ENCODE data around the gene RIMKLB.
A peak's percentile ranks its signal among the peaks of the same experiment; 100 is the strongest.
"Not testable (repeated sequence)": the region's sequence is repeated elsewhere in the genome, so short reads cannot be mapped to it uniquely, and the experiment has no call there.

RIMKLB gene

GRCh38 chr12:8695116-8695515, 2.7 kb upstream of the RIMKLB start:
- no peak for DNase-seq

- DNase-seq: no peak
Measured at GRCh38 chr12:8696442-8697090, 1.2 kb upstream of the RIMKLB start.

- DNase-seq: no peak
Measured at GRCh38 chr12:8697120-8697475, 693 bp upstream of the RIMKLB start.

GRCh38 chr12:8698132-8698851, 501 bp downstream of the RIMKLB start:
- DNase-seq: peak; percentile 74

- no peak for DNase-seq
Measured at GRCh38 chr12:8698879-8699278, 1.1 kb downstream of the RIMKLB start.

GRCh38 chr12:8699714-8700113, 1.9 kb downstream of the RIMKLB start:
- DNase-seq: no peak

- no peak for DNase-seq
Measured at GRCh38 chr12:8701046-8701660, 3.4 kb downstream of the RIMKLB start.

- no peak for DNase-seq
Measured at GRCh38 chr12:8702159-8702558, 4.4 kb downstream of the RIMKLB start.

- no peak for DNase-seq
Measured at GRCh38 chr12:8709124-8709830, 11.5 kb downstream of the RIMKLB start.

- DNase-seq: no peak
Measured at GRCh38 chr12:8712572-8712971, 14.8 kb downstream of the RIMKLB start.

GRCh38 chr12:8722286-8722800, 24.6 kb downstream of the RIMKLB start:
- no peak for DNase-seq

GRCh38 chr12:8734873-8735381, 37.1 kb downstream of the RIMKLB start:
- DNase-seq: no peak

- no peak for DNase-seq
Measured at GRCh38 chr12:8742501-8742900, 44.7 kb downstream of the RIMKLB start.

- not testable (repeated sequence) for DNase-seq
Measured at GRCh38 chr12:8743121-8743520, 45.3 kb downstream of the RIMKLB start.

- DNase-seq: not testable (repeated sequence)
Measured at GRCh38 chr12:8745631-8746030, 47.8 kb downstream of the RIMKLB start.

- DNase-seq: no peak
Measured at GRCh38 chr12:8746046-8746445, 48.3 kb downstream of the RIMKLB start.

- not testable (repeated sequence) for DNase-seq
Measured at GRCh38 chr12:8760076-8760475, 62.3 kb downstream of the RIMKLB start.

- not testable (repeated sequence) for DNase-seq
Measured at GRCh38 chr12:8762701-8763100, 64.9 kb downstream of the RIMKLB start.

GRCh38 chr12:8766121-8766520, 68.3 kb downstream of the RIMKLB start:
- DNase-seq: not testable (repeated sequence)

GRCh38 chr12:8770499-8770898, 72.7 kb downstream of the RIMKLB start:
- DNase-seq: no peak

GRCh38 chr12:8771072-8771471, 73.3 kb downstream of the RIMKLB start:
- no peak for DNase-seq

GRCh38 chr12:8773461-8773860, 75.7 kb downstream of the RIMKLB start:
- peak; percentile 12 for DNase-seq

- DNase-seq: no peak
Measured at GRCh38 chr12:8779281-8779680, 81.5 kb downstream of the RIMKLB start.
